ENCODE results near the gene MAP4K4. TPM values are rescaled to one million over a fixed set of nuclear protein-coding genes. Genes with fewer than 3 reads are reported as not detected.

The MAP4K4 gene
- total RNA-seq, 4 donors from 2014 or later: 25.7 to 42.3 (median 29.8) TPM

DNA sequence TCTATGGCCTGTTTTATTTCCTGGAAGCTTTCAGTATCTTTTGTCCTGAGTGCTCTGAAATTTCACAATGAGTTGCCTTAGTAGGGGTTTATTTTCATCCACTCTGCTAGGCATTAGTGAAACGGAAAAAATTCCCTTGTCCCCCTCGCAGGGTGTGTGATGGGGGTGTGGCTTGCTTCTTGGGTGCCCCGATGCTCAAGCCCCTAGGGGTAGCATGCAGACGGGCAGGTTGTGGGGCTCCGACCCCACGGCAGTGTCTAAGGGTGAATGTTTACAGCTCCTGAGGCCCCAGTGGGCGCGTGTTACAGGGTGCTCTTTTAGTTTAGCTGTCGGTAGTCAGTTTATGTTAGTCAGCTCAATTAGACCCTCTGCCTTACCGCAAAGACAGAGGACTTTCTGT lies 32.2 kb upstream of the MAP4K4 start:
- no peak overlapping the region for H3K4me3 ChIP-seq (ENCODE audit: low read depth, poor library complexity, severe bottlenecking)
- DNase-seq (ENCODE audit: low spot score in 2 of 2): no peak
- 82 to 87% methylated on average over 10 of the region's 10 CpGs for WGBS, 2 donors
- intact Hi-C loops (cut with DNase I; ENCODE audit: low total_unique reads): no loop called here
- TF ChIP-seq CTCF (IDR thresholded peaks at IDR 0.05) (no peak), POLR2A (IDR thresholded peaks at IDR 0.05) (no peak)

- 96 to 100% methylated on average over 1 of the region's 1 CpG for WGBS, 2 donors
- intact Hi-C loops (cut with DNase I; ENCODE audit: low total_unique reads): no loop called here
- H3K4me3 ChIP-seq (ENCODE audit: low read depth, poor library complexity, severe bottlenecking): no peak overlapping the region
Observed at GRCh38 chr2:101667823-101668222, 29.7 kb upstream of the MAP4K4 start.

DNA sequence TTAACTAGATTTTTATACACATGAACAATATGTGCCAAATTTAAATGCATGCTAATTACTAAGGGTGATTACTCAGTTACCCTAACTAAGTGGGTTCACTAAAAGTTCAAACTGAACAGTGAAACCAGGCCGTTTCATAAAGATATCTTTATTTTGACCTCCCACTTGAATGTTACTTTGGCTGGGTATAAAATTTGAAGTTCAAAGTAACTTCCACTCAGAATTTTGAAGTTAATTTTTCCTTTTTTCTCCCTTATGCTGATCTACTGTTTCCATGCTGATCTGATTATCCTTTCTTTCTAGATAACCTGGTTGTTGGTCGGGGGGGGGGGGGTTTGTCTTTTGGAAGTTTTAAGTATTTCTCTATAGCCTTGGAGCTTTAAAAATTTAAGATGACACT lies 25.5 kb upstream of the MAP4K4 start:
- intact Hi-C loops (cut with DNase I; ENCODE audit: low total_unique reads): no loop called here

More at GRCh38 chr2:101667823-101668222, 29.7 kb upstream of the MAP4K4 start:
- TF ChIP-seq CTCF (IDR thresholded peaks at IDR 0.05) (no peak), POLR2A (IDR thresholded peaks at IDR 0.05) (no peak)
- DNase-seq (ENCODE audit: low spot score in 2 of 2): no peak

GRCh38 chr2:101673920-101674319 lies 23.6 kb upstream of the MAP4K4 start:
- intact Hi-C loops (cut with DNase I; ENCODE audit: low total_unique reads): no loop called here
- WGBS, 2 donors: 97% methylated on average over 5 of the region's 5 CpGs
- no peak for DNase-seq (ENCODE audit: low spot score in 2 of 2)
- H3K4me3 ChIP-seq (ENCODE audit: low read depth, poor library complexity, severe bottlenecking): no peak overlapping the region
- TF ChIP-seq POLR2A (IDR thresholded peaks at IDR 0.05) (no peak), CTCF (IDR thresholded peaks at IDR 0.05) (no peak)

More for the DNA sequence above, 25.5 kb upstream of the MAP4K4 start:
- no peak overlapping the region for H3K4me3 ChIP-seq (ENCODE audit: low read depth, poor library complexity, severe bottlenecking)
- WGBS, 2 donors: 39 to 43% methylated on average over 2 of the region's 2 CpGs
- no peak for TF ChIP-seq CTCF (IDR thresholded peaks at IDR 0.05)
- no peak for TF ChIP-seq POLR2A (IDR thresholded peaks at IDR 0.05)
- DNase-seq (ENCODE audit: low spot score in 2 of 2): no peak

DNA sequence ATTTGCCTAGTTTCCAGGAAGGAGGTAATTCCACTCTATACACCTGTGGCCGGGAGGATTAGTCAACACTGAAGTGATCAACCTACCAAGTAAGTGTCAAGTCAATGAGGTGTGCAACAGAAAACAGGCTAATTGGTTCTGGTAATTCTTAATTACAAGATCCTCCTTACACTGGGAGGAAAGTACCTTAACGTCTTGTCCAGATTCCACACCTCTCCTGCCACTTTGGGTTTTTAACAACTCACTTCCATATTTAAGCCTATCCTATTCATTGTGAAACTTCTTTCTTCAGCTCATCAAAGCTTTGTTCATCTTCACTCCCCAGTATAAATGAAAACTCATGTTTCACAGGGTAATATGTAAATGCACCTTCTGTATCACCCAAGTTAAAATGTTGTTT lies 22.0 kb upstream of the MAP4K4 start:
- WGBS, 2 donors: 42 to 74% methylated on average over 2 of the region's 2 CpGs
- DNase-seq (ENCODE audit: low spot score in 2 of 2): no peak
- intact Hi-C loops (cut with DNase I; ENCODE audit: low total_unique reads): no loop called here
- no peak for TF ChIP-seq POLR2A (IDR thresholded peaks at IDR 0.05)
- TF ChIP-seq CTCF (IDR thresholded peaks at IDR 0.05): no peak
- H3K4me3 ChIP-seq (ENCODE audit: low read depth, poor library complexity, severe bottlenecking): no peak overlapping the region

- intact Hi-C loops (cut with DNase I; ENCODE audit: low total_unique reads): no loop called here
- no peak overlapping the region for H3K4me3 ChIP-seq (ENCODE audit: low read depth, poor library complexity, severe bottlenecking)
- no peak for DNase-seq (ENCODE audit: low spot score in 2 of 2)
- TF ChIP-seq CTCF (IDR thresholded peaks at IDR 0.05) (no peak), POLR2A (IDR thresholded peaks at IDR 0.05) (no peak)
- WGBS, 2 donors: 96 to 99% methylated on average over 2 of the region's 2 CpGs
Observed at GRCh38 chr2:101676674-101677073, 20.8 kb upstream of the MAP4K4 start.

Data from lower leg skin (tissue), 4 donors.